Activated gamma-delta T cell (primary cell): ENCODE results near the gene CTSL.
"Not testable (repeated sequence)": the region's sequence is repeated elsewhere in the genome, so short reads cannot be mapped to it uniquely, and the experiment has no call there.

Experiments used
- DNase-seq: peaks from one replicate; lab custom pipeline; 2025; lab: John Stamatoyannopoulos, UW

CTSL gene

DNA sequence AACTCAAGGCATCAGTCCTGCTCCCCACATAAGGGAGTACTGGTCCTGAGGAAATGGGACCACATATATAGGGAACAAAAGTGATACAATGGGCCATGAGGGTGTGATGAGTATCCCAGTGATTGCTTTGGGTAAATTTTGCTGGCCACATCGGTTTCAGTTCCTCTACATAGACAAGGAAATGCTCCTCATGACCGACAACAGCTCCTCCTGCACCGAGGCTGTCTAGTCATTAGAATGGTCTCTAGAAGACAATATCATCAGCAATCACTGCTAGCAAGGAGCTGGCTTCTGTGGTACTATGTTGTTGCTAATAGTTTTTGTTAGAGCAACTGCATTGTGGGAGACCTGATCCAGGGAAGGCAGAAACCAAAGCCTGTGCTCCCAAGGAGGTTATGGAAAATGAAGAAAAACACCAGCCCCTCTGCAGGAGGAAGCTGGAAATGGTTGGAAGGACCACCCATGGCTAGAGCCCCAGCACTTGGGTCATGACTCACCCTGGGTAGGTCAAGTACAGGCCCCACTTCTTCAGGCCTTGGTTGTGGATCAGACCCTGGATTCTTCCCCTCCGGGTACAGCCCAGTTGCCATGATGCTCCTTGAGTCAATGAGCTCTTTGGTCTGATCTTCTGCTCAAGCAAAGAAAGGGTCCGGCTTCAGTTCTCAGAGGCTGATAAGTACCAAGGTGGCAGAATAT lies 3.4 kb upstream of the CTSL start:
- no peak for DNase-seq

DNA sequence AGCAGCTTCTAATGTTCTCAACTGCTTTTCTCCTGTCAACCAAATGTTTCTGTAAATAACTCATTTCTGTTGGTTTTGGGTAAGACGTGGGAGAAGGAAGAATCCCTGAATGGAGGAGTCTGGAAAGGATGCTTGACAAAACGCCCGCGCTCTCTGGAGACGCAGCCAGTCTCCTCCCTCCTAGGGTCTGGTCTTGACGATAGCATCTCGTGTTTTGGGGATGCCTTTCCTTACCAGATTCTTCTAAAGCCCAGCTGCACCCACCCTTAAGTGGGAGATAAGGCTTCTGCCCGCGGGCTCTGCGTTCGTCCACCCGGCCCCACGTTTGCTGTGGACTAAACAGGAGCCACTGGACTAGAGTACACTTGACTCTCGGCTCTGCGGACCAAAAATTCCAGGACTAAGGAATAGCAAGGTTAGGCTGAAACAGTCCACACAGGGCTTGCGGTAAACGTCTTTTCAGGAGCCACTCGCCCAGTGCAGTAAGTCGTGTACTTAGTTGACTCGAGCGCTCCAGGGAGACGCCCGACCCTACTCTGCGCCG lies 491 bp upstream of the CTSL start:
- DNase-seq = no peak

DNA sequence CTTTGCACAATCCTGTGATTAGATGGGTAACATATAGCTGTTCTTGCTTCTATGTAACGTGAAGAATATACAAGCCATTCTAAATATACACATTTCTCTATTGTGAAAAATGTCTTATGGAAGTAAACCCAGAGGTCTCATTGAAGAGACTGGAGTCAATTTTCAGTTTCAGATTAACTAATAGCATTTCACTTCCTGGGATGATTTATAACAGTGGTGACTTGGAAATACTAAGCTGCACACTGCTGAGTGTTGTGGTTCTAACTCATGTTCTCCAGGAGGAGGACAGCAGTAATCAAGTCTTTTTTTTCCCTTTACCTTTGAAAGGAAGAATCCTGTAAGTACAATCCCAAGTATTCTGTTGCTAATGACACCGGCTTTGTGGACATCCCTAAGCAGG lies 3.3 kb downstream of the CTSL start:
- DNase-seq = no peak

DNA sequence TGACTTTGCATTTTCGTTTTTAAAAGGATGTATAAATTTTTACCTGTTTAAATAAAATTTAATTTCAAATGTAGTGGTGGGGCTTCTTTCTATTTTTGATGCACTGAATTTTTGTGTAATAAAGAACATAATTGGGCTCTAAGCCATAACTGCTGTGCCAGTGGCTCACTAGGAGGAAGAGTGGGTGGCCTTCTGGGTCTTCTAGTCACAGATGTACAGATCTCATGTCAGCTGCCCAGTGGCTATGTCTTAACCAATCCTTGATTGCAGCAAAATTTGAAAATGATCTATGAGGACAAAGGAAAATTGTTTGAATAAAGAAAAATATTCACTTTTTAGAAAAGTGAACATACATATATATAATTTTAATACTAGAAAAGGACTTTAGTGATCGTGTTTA lies 5.4 kb downstream of the CTSL start:
- DNase-seq = no peak

DNA sequence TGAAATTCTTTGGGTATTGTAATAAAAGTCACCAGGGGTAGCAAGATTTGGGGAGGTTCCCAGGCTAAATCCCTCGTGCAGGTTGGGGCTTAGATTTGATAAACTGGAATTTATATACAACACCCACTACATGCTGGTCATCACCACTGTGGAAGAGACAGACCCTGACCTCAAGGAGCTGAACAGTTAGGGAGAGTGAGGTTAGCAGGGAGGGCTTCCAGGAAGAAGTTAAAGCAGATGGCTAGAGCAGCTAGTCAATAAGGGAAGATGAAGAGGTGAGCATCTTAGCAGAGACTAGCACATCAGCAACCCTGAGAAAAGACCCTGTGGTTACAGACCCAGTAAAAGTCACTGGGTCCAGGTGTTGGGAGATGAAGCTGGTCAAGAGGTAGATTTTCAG lies 6.4 kb downstream of the CTSL start:
- DNase-seq = no peak

DNA sequence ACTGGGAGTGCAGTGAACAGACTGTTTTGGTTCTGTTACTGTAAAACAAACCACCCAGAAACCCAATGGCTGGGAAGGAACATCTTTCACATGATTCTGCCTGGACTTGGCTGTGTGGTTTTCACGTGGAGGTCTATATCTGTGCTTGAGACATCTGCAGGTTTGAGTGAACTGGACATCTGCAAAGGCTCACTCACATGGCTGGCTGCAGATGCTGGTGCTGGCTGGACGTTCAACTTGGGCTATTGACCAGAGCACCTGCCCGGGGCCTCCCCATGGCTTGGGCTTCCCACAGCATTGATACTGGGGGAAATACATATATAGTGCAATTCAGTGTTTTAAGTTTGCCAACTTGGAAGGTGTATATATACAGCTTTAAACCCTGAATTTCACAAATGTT lies 6.8 kb downstream of the CTSL start:
- no peak for DNase-seq

DNA sequence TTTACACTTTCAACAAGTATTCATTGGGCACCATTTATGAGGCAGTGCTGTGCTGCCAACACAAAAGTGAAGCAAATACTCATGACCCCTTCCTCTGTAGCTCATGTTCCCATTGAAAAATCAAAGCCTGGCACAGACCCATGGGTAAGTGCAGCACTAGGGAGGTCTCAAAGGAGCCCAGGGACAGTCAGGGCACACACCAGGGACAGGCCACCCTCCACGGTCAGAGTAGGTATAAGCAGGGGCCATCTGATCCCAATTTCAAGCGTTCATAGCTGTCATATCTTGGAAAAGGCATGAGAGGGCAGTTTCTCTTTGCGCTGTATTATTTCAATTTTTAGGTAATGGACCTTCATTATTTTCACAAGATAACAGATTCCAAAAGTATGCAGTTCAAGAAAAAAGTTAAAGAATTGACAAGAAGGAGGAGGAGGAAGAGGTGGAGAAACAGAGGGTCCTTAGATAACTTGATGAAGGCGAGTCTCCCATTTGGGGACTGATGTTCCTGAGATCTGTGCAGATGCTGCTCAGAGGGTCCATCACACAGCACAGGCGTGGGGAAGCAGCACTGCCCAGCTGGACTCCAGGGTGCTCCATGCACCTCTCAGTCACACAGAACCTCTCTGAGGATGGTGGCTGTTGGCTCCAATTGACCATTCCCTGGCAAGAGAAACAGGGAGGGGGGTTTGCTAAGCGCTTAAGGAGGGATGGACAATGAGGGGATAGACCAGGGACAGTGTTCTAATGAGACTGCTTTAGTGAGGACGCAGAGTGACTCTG lies 7.5 kb downstream of the CTSL start:
- DNase-seq = no peak

DNA sequence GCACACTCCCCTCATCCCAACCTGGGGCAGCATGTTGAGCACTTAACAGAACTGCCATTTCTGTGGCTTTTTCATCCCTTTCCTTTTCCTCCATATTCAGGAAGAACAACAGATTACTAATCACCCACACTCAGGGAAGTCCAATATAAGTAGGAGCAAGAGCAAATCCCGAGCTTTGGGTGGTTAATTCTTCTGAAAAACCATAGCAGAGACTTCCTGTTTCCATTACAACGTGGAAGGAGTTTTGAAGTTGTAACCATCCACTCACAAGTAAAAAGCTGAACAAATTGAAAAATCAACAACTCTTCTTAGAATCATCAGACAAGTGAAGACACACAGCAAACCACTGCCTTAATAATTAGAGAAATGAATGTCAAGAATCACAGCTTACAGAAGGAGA lies 8.2 kb downstream of the CTSL start:
- DNase-seq = no peak

DNA sequence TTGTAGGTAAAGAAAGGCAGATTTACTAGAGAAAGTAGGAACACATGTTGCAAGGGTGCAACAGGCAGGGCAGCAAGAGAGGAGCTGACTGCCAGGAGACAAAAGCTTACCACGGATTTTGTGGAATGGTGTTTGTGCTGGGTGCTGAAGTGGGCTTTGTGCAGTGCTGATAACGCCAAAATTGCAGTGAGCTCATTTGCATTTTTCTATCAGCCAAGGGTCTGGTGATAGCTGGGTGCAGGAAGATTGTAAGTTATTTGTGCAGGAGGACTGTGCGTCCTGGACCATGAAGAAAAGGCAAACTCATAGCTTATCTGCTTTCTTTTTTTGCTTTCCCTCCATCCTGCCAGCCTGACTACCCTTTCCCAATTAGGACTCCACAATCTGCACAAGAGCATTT lies 13.6 kb downstream of the CTSL start:
- no peak for DNase-seq

DNA sequence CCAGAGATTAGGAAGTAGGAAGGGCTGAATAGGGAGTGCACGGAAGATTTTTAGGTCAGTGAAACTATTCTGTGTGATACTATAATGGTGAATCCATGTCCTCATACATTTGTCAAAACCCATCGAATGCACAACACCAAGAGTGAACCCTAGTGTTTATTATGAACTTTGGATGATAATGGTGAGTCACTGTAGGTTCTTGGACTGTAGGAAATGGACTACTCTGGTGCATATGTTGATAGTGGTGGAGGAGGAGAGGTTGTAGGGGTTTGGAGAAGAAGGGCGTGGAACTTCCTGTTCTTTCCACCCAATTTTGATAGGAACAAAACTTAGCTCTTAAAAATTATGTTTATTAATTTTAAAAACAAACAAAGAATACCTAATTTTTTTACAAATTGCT lies 14.3 kb downstream of the CTSL start:
- no peak for DNase-seq

DNA sequence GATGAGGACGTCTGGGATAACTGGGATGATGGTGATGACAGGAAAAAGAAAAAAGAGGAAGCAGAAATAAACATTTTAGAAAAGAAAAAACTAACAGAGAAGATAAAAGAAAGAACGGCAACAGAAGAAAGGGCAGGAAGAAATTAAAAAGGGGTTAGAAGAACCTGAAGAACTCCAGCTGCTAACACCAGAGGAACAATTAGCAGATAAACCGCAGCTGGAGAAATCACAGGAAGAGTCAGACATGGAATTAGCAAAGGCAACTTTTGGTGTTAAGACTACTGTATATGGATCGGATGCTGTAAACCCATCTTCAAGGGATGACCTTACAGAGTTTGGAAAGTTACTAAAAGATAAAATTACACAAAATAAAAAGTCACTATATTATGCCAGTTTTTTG lies 15.4 kb downstream of the CTSL start:
- DNase-seq = no peak

DNA sequence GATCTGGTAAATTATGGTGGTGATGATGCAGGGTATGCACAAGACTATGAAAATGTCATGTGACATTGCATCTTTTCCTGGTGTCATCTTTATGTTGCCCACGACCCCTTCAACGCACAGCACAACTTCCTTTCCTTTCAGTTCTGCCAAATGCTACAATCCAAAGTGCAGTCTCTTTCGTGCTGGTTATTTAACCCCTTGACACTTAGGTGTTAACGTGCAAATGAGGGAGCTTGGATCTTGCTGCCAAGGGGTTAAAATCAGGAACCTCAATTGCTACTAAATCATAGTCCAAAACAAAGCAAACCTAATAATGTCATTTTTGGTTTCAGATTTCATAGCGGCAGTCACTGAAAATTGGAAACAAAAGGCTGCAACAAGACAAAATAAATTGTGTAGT lies 16.0 kb downstream of the CTSL start:
- DNase-seq = no peak

DNA sequence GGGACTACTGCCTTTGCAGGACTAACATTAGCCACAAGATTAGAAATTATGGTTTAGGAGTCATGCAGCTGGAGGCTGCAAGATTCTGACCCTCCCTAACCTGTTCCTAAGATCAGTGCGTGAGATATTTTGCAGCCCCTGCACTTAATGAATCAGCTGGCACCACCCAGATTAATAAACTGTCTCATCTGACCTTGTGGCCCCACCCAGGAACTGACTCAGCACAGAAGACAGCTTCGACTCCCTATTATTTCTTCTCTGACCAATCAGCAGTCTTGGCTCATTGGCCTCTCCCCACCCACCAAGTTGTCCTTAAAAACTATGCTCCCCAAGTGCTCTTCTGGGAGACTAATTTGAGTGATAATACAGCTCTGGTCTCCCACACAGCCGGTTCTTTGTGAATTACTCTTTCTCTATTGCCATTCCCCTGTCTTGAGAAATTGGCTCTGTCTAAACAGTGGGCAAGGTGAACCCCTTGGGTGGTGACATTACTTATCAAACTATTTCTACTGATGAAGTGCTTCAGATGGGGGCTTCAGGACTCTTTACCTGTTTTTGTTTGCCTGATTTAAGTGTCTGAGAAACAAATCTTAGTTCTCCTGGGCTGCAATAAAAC lies 17.0 kb downstream of the CTSL start:
- no peak for DNase-seq

DNA sequence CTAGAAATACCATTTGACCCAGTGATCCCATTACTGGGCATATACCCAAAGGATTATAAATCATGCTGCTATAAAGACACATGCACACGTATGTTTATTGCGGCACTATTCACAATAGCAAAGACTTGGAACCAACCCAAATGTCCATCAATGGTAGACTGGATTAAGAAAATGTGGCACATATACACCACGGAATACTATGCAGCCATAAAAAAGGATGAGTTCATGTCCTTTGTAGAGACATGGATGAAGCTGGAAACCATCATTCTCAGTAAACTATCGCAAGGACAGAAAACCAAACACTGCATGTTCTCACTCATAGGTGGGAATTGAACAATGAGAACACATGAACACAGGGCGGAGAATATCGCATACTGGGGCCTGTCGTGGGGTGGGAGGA lies 18.3 kb downstream of the CTSL start:
- DNase-seq = not testable (repeated sequence)

DNA sequence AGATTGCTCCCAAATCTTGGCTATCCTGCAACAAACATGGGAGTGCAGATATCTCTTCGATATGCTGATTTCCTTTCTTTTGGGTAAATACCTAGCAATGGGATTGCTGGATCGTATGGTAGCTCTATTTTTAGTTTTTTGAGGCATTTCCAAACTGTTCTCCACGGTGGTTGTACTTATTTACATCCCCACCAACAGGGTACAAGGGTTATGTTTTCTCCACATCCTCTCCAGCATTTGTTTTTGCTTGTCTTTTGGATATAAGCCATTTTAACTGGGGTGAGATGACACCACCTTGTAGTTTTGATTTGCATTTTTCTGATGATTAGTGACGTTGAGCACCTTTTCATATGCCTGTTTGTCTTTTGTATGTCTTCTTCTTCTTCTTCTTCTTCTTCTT lies 20.3 kb downstream of the CTSL start:
- DNase-seq = no peak

DNA sequence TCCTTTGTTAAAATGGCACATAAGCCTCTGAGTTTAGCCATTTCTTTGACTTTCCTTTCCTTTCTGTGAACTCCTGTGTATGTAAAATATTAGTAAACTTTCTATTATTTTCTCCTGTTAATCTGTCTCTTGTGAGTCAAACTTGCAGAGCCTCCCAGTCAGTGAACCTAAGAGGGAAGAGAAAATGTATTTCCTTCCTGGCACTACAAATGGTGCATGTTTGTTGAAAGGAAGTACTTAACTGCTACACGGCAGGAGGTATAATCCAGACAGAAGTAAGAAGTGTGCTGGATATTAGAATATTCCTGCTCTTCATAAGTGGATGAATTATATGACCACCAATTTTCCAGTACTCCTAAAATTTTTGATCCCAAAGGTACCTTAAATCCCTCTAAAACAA lies 23.0 kb downstream of the CTSL start:
- DNase-seq = no peak

DNA sequence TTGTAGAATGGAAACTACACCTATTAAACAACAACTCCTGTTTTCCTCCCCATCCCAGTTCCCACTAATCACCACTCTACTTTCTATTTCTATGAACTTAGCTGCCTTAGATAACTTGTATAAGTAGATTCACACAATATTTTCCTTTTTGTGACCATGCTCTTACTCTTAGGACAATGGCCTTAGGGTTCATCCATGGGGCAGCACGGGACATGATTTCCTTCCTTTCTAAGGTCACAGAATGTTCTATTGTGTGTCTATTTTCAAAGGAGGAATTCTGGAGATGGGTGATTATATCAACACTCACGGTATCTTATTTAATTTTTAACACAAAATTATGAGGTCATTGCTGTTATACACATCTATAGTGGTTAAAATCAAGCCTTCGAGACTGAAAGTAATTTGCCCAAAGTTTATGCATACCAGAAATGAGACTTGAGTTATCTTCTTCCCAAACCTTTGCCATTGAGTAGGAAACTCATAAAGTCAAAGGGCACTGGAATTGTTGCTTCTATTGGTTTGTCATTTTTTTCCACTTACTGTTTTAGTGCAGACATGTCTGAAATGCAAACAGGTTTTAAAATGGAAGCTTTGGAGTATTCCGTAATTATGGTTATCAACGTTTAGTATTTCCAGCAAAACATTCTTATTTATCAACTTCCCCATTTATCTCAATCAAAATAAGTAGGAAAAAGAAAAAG lies 23.6 kb downstream of the CTSL start:
- DNase-seq = no peak

DNA sequence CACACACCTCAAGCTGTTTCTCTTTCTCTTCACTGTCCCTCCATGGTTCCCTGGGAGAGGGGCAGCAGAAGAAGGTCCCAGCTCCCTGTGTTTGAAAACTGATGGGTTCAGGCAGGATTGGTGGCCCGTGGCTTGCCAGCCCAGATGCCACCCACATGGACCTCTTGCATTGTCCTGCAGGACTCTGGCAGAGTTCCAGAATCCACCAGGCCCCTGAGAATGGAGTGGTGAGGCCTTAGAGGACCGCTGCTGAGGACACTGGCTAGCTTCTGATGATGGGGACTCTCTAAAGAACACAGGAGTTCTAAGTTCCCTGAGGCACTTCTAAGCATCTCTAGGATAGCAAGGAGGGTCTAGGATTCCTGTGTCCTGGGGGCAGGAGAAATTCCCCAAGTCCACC lies 24.8 kb downstream of the CTSL start:
- DNase-seq = no peak

DNA sequence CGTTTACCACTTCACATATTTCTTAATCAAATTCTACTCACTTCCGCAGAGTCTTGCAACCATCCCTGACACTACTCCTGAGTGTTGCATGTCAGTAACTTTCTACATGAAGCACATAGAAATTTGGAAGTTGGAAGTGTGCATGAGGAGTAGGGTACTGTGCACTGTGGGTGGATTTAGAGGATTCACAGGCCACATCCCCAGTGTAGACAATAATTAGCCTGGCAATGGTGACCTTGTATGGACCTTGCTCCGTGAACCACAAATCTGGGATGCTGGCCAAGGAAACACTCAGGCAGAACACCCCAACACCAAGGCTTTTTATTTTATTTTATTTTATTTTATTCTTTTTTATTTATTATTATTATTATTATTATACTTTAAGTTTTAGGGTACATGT lies 25.5 kb downstream of the CTSL start:
- no peak for DNase-seq

DNA sequence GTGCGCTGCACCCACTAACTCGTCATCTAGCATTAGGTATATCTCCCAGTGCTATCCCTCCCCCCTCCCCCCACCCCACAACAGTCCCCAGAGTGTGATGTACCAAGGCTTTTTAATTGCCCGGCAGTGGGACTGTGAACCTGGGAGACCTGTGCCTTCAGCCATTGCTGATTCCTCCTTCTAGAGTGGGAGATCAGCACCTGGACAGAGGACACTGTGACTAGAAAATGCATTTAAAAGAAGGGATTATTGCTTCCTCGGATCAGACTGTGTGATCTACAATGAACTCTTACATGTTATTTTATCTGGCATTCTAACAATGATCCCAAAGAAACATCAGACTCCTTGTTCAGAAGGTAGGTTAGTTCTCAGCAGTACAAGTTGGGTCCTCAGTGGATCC lies 25.9 kb downstream of the CTSL start:
- DNase-seq = no peak

DNA sequence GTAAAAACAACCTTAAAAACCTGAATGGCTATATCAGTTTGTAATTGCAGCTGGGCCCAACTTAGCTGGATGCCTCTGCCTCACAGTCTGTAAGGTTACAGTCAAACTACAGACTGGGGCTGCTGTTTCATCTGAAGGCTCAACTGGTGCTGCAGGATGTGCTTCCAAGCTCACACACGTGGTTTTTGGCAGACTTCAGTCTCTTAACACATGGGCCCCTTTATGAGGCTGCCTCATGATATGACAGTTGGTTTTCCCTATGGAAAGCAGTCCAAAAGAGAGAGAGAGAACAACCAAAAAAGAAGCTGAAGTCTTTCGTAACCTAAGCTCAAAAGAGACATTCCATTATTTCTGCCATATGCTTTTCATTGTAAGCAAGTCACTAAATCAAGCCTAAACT lies 27.4 kb downstream of the CTSL start:
- no peak for DNase-seq

DNA sequence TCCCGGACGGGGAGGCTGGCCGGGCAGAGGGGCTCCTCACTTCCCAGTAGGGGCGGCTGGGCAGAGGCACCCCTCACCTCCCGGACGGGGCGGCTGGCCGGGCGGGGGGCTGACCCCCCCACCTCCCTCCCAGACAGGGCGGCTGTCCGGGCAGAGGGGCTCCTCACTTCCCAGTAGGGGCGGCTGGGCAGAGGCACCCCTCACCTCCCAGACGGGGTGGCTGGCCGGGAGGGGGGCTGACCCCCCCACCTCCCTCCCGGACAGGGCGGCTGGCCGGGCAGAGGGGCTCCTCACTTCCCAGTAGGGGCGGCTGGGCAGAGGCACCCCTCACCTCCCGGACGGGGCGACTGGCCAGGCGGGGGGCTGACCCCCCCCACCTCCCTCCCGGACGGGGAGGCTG lies 32.4 kb downstream of the CTSL start:
- DNase-seq = not testable (repeated sequence)
